Measurements from ENCODE around the gene C1QA. TPM values are rescaled to one million over a fixed set of nuclear protein-coding genes. Genes with fewer than 3 reads are reported as not detected.

C1QA gene
- polyA plus RNA-seq, 1 of the 3 experiments (the other 2 are of a cell fraction), result not detected

DNA sequence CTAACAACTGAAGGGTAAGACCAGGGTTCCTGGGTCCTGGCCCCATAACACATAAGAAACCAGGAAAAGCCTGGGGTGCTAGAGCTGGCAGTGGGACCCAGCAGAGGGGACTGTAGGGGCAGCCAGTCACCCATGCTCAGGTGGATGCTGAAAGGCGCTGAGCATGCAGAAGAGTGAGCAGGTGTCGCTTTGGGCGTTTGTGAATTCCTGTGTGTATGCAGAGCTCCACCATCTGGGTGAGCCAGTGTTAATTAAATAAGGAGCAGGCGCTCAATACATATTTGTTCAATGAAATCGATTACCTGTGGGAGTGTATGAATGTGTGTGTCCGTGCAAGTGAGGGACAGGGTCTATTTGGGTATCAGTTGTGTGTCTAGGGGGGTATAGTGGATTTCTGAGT is 499 bp downstream of the C1QA start:
- H3K4me1 ChIP-seq (ENCODE audit: control insufficient read depth in 1 of 2, insufficient read depth in 2 of 2, low read depth in 1 of 2, low read length in 1 of 2), result peaks cover 0 to 3% of the 10 kb centered on the region in 2 experiments; a peak in 1 of 4 replicates
- no peak overlapping the region for H3K9ac ChIP-seq
- WGBS (ENCODE audit: low lambda C conversion rate), result 59% methylated on average over 6 of the region's 6 CpGs
- ChIA-PET POLR2A (no interaction called here), CTCF (interaction anchor here (1.2 to 5.1 kb wide), 5 partner anchors 53 to 252 kb away, joined by 3 to 58 read pairs (median 3); no protein-coding TSS in a partner anchor)
- H3K36me3 ChIP-seq (replicated peaks in 1 of 2; ENCODE audit: control insufficient read depth in 1 of 2, insufficient read depth in 2 of 2, low read length in 1 of 2), result no peaks in the 10 kb centered on the region
- H3K9me2 ChIP-seq, result no peaks in the 10 kb centered on the region
- H3K9me3 ChIP-seq, result no peaks in the 10 kb centered on the region
- no peaks in the 10 kb centered on the region for H3F3A ChIP-seq (replicated peaks; ENCODE audit: insufficient read depth)
- H4K20me1 ChIP-seq (ENCODE audit: insufficient read depth), result no peaks in the 10 kb centered on the region
- H3K4me2 ChIP-seq, result no peak overlapping the region
- H3K27ac ChIP-seq (ENCODE audit: low read depth in 2 of 2, low read length in 1 of 2), result no peak overlapping the region
- no peak for DNase-seq
- H3K27me3 ChIP-seq (ENCODE audit: insufficient read depth), result peaks cover 18% of the 10 kb centered on the region; the same call in 1 of the 2 replicates
- no peaks in the 10 kb centered on the region for H3K79me2 ChIP-seq (ENCODE audit: insufficient read depth)
- H2AFZ ChIP-seq (ENCODE audit: low read depth), result no peak overlapping the region
- no peak overlapping the region for H3K4me3 ChIP-seq (ENCODE audit: low read depth in 2 of 2, low read length in 1 of 2)
- TF ChIP-seq RCOR1 (IDR thresholded peaks at IDR 0.05; ENCODE audit: low read length) (no peak), TAF1 (IDR thresholded peaks at IDR 0.05; ENCODE audit: borderline replicate concordance, low read depth, low read length) (no peak), GATA2 (CRISPR knock-in tag; IDR thresholded peaks at IDR 0.05) (no peak), FOXJ3 (CRISPR knock-in tag; IDR thresholded peaks at IDR 0.05) (no peak), RAD21 (IDR thresholded peaks at IDR 0.05; ENCODE audit: low read length) (peak; percentile 7; the same call in 1 of the 2 replicates), EP300 (IDR thresholded peaks at IDR 0.05; ENCODE audit: borderline replicate concordance in 1 of 2, low read depth in 1 of 2, low read length in 1 of 2) (no peak)

DNA sequence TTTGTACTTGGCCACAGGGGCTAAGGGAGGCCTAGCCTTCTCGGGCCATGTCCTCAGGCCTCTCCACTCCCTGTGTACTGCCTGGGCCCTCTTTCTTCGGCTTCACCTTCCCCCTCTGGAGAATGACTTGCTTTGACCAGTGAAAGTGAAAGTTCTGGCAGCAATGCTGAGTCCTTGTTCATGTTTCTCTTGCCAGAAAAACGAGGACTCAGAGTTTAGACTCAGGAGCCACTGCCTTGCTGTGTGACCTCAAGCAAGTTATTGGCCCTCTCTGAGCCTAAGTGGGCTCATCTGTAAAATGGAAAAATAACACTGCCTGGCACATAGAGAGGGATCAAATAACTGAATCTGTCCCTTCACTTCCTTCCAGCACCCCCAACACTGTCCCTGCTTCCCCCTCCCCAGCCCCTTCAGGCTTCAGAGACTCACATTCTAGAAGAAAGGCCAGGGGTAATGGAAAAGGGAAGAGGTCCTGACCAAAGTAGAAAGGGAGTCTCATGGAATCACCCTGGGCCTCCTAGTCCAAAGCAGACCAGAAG is 1.5 kb downstream of the C1QA start:
- Histone ChIP-seq H2AFZ (ENCODE audit: low read depth) (no peak overlapping the region), H3K27ac (ENCODE audit: low read depth in 2 of 2, low read length in 1 of 2) (no peak overlapping the region), H3K4me2 (no peak overlapping the region), H3K79me2 (ENCODE audit: insufficient read depth) (no peaks in the 10 kb centered on the region), H3K9me2 (no peaks in the 10 kb centered on the region), H3K36me3 (replicated peaks in 1 of 2; ENCODE audit: control insufficient read depth in 1 of 2, insufficient read depth in 2 of 2, low read length in 1 of 2) (no peaks in the 10 kb centered on the region), H3F3A (replicated peaks; ENCODE audit: insufficient read depth) (no peaks in the 10 kb centered on the region), H3K27me3 (ENCODE audit: insufficient read depth) (0 out of 2 replicates have a peak, but pooled peaks cover 13% of the 10 kb centered on the region), H3K9ac (no peak overlapping the region), H4K20me1 (ENCODE audit: insufficient read depth) (no peaks in the 10 kb centered on the region), H3K4me1 (ENCODE audit: control insufficient read depth in 1 of 2, insufficient read depth in 2 of 2, low read depth in 1 of 2, low read length in 1 of 2) (peaks cover 0 to 3% of the 10 kb centered on the region in 2 experiments; a peak in 1 of 4 replicates), H3K9me3 (no peaks in the 10 kb centered on the region), H3K4me3 (ENCODE audit: low read depth in 2 of 2, low read length in 1 of 2) (no peak overlapping the region)
- POLR2A ChIA-PET, result no interaction called here
- no peak for DNase-seq
- TF ChIP-seq FOXM1 (IDR thresholded peaks at IDR 0.05; ENCODE audit: low read depth), result no peak
- 43% methylated on average over 3 of the region's 3 CpGs for WGBS (ENCODE audit: low lambda C conversion rate)
- CTCF ChIA-PET, result interaction anchor here (1.2 to 5.1 kb wide), 3 partner anchors 54 to 217 kb away, joined by 3 to 58 read pairs (median 4); no protein-coding TSS in a partner anchor

- peaks cover 0 to 3% of the 10 kb centered on the region in 2 experiments; a peak in 1 of 4 replicates for H3K4me1 ChIP-seq (ENCODE audit: control insufficient read depth in 1 of 2, insufficient read depth in 2 of 2, low read depth in 1 of 2, low read length in 1 of 2)
- H3K4me3 ChIP-seq (ENCODE audit: low read depth in 2 of 2, low read length in 1 of 2), result no peak overlapping the region
- no peak overlapping the region for H3K27ac ChIP-seq (ENCODE audit: low read depth in 2 of 2, low read length in 1 of 2)
- H3K9ac ChIP-seq, result no peak overlapping the region
- H2AFZ ChIP-seq (ENCODE audit: low read depth), result no peak overlapping the region
- H3F3A ChIP-seq (replicated peaks; ENCODE audit: insufficient read depth), result no peaks in the 10 kb centered on the region
- no peak for DNase-seq
- no peaks in the 10 kb centered on the region for H3K36me3 ChIP-seq (replicated peaks in 1 of 2; ENCODE audit: control insufficient read depth in 1 of 2, insufficient read depth in 2 of 2, low read length in 1 of 2)
- WGBS (ENCODE audit: low lambda C conversion rate), result 83% methylated on average over 10 of the region's 23 CpGs
- TF ChIP-seq MEF2A (IDR thresholded peaks at IDR 0.05; ENCODE audit: borderline replicate concordance, low read depth) (no peak), USF2 (IDR thresholded peaks at IDR 0.05; ENCODE audit: borderline replicate concordance, low read depth, low read length) (no peak), TAF1 (IDR thresholded peaks at IDR 0.05; ENCODE audit: borderline replicate concordance, low read depth, low read length) (no peak), EP300 (IDR thresholded peaks at IDR 0.05; ENCODE audit: borderline replicate concordance in 1 of 2, low read depth in 1 of 2, low read length in 1 of 2) (no peak)
- ChIA-PET CTCF (interaction anchor here (0.9 to 8.9 kb wide), 6 partner anchors 77 to 222 kb away, joined by 4 to 289 read pairs (median 28); no protein-coding TSS in a partner anchor), POLR2A (no interaction called here)
- no peaks in the 10 kb centered on the region for H4K20me1 ChIP-seq (ENCODE audit: insufficient read depth)
- H3K9me3 ChIP-seq, result no peaks in the 10 kb centered on the region
- no peaks in the 10 kb centered on the region for H3K9me2 ChIP-seq
- H3K4me2 ChIP-seq, result no peak overlapping the region
- 0 out of 2 replicates have a peak, but pooled peaks cover 7% of the 10 kb centered on the region for H3K27me3 ChIP-seq (ENCODE audit: insufficient read depth)
- H3K79me2 ChIP-seq (ENCODE audit: insufficient read depth), result no peaks in the 10 kb centered on the region
Observed at GRCh38 chr1:22638476-22639234, 2.2 kb downstream of the C1QA start.
